Esophagus squamous epithelium (tissue), 5 donors: ENCODE data around the gene ANAPC13. TPM values are rescaled to one million over a fixed set of nuclear protein-coding genes. Genes with fewer than 3 reads are reported as not detected.

Source experiments
- DNase-seq: peaks from one replicate; lab custom pipeline; 2025; lab: John Stamatoyannopoulos, UW
- H3K27ac ChIP-seq, 4 donors: fragments of 200-600 bp; sonication (generic); one replicate each; pipeline ENCODE4 v1.5.1; 2016 to 2019; ENCODE audit warnings: mild to moderate bottlenecking in 1 of 4
- H3K27me3 ChIP-seq, 4 donors: fragments of 200-600 bp; sonication (generic); 1 replicate in 3 of 4; 2 replicates in 1 of 4; pipeline versions ENCODE4 v1.5.1 to v1.6.0; 2017 to 2021; ENCODE audit warnings: antibody characterized with exemption in 1 of 4
- H3K36me3 ChIP-seq, 3 donors: fragments of 200-600 bp; sonication (generic); one replicate each; pipeline ENCODE4 v1.5.1; 2016 to 2019
- H3K4me1 ChIP-seq, 3 donors: fragments of 200-600 bp; sonication (generic); one replicate each; pipeline ENCODE4 v1.5.1; 2017 to 2019
- H3K4me3 ChIP-seq, 4 donors: fragments of 200-600 bp; sonication (generic); 1 replicate in 3 of 4; 2 replicates in 1 of 4; pipeline ENCODE4 v1.5.1; 2016 to 2019; ENCODE audit warnings: mild to moderate bottlenecking in 2 of 4, moderate library complexity in 1 of 4
- H3K9me3 ChIP-seq, 3 donors: fragments of 200-600 bp; sonication (generic); one replicate each; pipeline ENCODE4 v1.5.1; 2016 to 2019
- POLR2A ChIP-seq, 4 donors: fragments of 450-650 bp; IDR thresholded peaks; one replicate each; pipeline ENCODE4 v1.6.1; 2017; ENCODE audit warnings: antibody characterized with exemption in 4 of 4, mild to moderate bottlenecking in 4 of 4, moderate library complexity in 3 of 4
- WGBS, 2 donors: methylation state at CpG; one replicate each; pipeline ENCODE4 v1.1.5; 2018; 5-methylcytosine and 5-hydroxymethylcytosine counted together
- intact Hi-C: fragments of 100-400 bp; cut with DNase I; formaldehyde crosslinking; loops from one replicate; pipeline ENCODE4 v1.15.0; 2022
- total RNA-seq, 4 donors: library from RNA; depleted of rRNA; stranded (reverse); fragments of >200 nt; gene quantifications; one replicate each; pipeline ENCODE4 v1.1.0, GENCODE V29; 2016
- TF ChIP-seq, protein P1 (sequence below), 6 experiments: fragments of 450-650 bp in 4 of 6; fragments of 200-600 bp in 2 of 6; sonication (generic) in 2 of 6; IDR thresholded peaks; one replicate each; pipeline ENCODE4 v1.5.1; 2016 to 2019; ENCODE audit warnings: antibody characterized with exemption in 6 of 6, mild to moderate bottlenecking in 4 of 6, moderate library complexity in 4 of 6
- donor health status: DM: yes; HTN: yes; CAD: no.

ANAPC13 gene
- total RNA-seq, 4 donors from 2014 or later = 20.7 to 38.7 (median 26.0) TPM

DNA sequence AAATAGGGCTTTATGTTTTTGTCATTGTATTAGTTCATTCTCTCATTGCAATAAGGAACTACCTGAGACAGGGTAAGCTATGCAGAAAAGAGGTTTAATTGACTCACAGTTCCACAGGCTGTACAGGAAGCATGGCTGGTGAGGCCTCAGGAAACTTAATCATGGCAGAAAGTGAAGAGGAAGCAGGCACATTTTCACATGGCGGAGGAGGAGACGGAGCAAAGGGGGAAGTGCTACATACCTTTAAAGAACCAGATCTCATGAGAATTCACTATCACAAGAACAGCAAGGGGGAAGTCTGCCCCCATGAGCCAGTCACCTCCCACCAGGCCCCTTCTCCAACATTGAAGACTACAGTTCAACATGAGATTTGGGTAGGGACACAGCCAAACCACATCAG lies 25.7 kb upstream of the ANAPC13 start:
- Histone ChIP-seq H3K27me3 (no peaks in the 10 kb centered on the region), H3K4me3 (no peak overlapping the region), H3K4me1 (no peaks in the 10 kb centered on the region), H3K36me3 (peaks cover 0 to 63% (median 0%) of the 10 kb centered on the region in 3 donors), H3K9me3 (no peaks in the 10 kb centered on the region), H3K27ac (no peak overlapping the region)
- intact Hi-C loops = no loop called here
- TF ChIP-seq POLR2A (IDR thresholded peaks at IDR 0.05) = no peak
- TF ChIP-seq, protein P1, sequence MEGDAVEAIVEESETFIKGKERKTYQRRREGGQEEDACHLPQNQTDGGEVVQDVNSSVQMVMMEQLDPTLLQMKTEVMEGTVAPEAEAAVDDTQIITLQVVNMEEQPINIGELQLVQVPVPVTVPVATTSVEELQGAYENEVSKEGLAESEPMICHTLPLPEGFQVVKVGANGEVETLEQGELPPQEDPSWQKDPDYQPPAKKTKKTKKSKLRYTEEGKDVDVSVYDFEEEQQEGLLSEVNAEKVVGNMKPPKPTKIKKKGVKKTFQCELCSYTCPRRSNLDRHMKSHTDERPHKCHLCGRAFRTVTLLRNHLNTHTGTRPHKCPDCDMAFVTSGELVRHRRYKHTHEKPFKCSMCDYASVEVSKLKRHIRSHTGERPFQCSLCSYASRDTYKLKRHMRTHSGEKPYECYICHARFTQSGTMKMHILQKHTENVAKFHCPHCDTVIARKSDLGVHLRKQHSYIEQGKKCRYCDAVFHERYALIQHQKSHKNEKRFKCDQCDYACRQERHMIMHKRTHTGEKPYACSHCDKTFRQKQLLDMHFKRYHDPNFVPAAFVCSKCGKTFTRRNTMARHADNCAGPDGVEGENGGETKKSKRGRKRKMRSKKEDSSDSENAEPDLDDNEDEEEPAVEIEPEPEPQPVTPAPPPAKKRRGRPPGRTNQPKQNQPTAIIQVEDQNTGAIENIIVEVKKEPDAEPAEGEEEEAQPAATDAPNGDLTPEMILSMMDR (IDR thresholded peaks at IDR 0.05) = no peak
- 65 to 92% methylated on average over 2 of the region's 2 CpGs for WGBS, 2 donors
- DNase-seq = no peak

GRCh38 chr3:134505485-134505884 lies 19.7 kb upstream of the ANAPC13 start:
- TF ChIP-seq, protein P1 (IDR thresholded peaks at IDR 0.05) = no peak
- no peak for TF ChIP-seq POLR2A (IDR thresholded peaks at IDR 0.05)
- WGBS, 2 donors = 44 to 92% methylated on average over 2 of the region's 3 CpGs
- Histone ChIP-seq H3K27me3 (no peaks in the 10 kb centered on the region), H3K36me3 (peaks cover 0 to 56% (median 0%) of the 10 kb centered on the region in 3 donors), H3K4me1 (no peaks in the 10 kb centered on the region), H3K9me3 (peaks cover 0 to 15% (median 0%) of the 10 kb centered on the region in 3 donors), H3K4me3 (no peak overlapping the region), H3K27ac (no peak overlapping the region)
- no peak for DNase-seq
- intact Hi-C loops = no loop called here

- no peak for TF ChIP-seq POLR2A (IDR thresholded peaks at IDR 0.05)
- TF ChIP-seq, protein P1 (IDR thresholded peaks at IDR 0.05) = no peak
- no peak for DNase-seq
- H3K27me3 ChIP-seq = no peaks in the 10 kb centered on the region
- H3K4me3 ChIP-seq = no peak overlapping the region
- intact Hi-C loops = no loop called here
- no peak overlapping the region for H3K27ac ChIP-seq
- peaks cover 0 to 48% (median 0%) of the 10 kb centered on the region in 3 donors for H3K36me3 ChIP-seq
- H3K4me1 ChIP-seq = no peaks in the 10 kb centered on the region
- peaks cover 0 to 15% (median 0%) of the 10 kb centered on the region in 3 donors for H3K9me3 ChIP-seq
- 96 to 98% methylated on average over 2 to 3 of the region's 3 CpGs for WGBS, 2 donors
These were observed 18.3 kb upstream of the ANAPC13 start for GRCh38 chr3:134504132-134504531.

DNA sequence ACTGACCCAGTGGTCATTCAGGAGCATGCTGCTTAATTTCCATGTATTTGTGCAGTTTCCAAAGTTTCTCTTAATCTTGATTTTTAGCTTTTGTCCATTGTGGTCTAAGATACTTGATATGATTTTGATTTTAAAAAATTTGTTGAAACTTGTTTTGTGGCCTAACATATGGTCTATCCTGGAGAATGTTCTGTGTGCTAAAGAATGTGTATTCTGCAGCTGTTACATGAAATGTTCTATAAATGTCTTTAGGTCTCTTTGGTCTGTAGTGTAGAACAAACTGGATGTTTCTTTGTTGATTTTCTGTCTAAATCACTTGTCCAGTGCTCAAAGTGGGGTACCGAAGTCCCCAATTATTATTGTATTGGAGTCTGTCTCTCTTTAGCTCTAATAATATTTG lies 17.5 kb upstream of the ANAPC13 start:
- peaks cover 0 to 41% (median 0%) of the 10 kb centered on the region in 3 donors for H3K36me3 ChIP-seq
- no peak for DNase-seq
- no peaks in the 10 kb centered on the region for H3K4me1 ChIP-seq
- 82 to 91% methylated on average over 1 of the region's 1 CpG for WGBS, 2 donors
- H3K4me3 ChIP-seq = no peak overlapping the region
- H3K27ac ChIP-seq = no peak overlapping the region
- intact Hi-C loops = no loop called here
- H3K27me3 ChIP-seq = no peaks in the 10 kb centered on the region
- TF ChIP-seq, protein P1 (IDR thresholded peaks at IDR 0.05) = no peak
- H3K9me3 ChIP-seq = peaks cover 0 to 15% (median 0%) of the 10 kb centered on the region in 3 donors

DNA sequence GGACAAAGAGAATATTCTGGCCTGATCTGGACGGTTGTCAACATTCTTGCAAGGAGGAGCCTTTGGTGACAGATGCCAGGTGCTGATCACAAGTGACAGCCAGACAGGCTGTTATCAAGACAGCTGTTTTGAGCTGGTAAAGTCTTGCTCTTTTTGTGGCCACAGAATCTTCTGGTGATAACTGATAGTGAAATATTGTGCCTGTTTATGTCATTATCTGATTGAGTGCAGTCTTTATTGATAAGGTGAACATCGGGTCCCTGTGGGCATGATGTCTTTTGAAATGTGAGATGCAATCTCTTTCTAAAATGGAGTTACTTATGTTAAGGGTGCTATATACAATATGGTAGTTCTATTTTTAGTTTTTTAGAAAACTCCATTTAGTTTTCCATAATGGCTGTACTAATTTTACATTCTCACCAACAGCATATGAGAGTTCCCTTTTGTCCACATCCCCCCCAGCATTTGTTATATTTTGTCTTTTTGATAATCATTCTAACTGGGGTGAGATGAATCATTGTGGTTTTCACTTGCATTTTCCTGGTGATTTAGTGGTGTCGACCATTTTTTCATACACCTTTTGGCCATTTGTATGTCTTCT lies 10.8 kb upstream of the ANAPC13 start:
- Histone ChIP-seq H3K9me3 (no peaks in the 10 kb centered on the region), H3K36me3 (peaks cover 0 to 32% (median 0%) of the 10 kb centered on the region in 3 donors), H3K27me3 (no peaks in the 10 kb centered on the region), H3K4me3 (no peak overlapping the region), H3K4me1 (peaks cover 0 to 5% (median 0%) of the 10 kb centered on the region in 3 donors), H3K27ac (no peak overlapping the region)
- DNase-seq = no peak
- TF ChIP-seq, protein P1 (IDR thresholded peaks at IDR 0.05) = no peak
- no peak for TF ChIP-seq POLR2A (IDR thresholded peaks at IDR 0.05)
- intact Hi-C loops = no loop called here
- WGBS, 2 donors = 53 to 60% methylated on average over 3 of the region's 3 CpGs
